Liver (tissue), 3 donors: ENCODE data around the gene CDCA3.

ENCODE experiments used
- ATF3 ChIP-seq: IDR thresholded peaks from 2 replicates; pipeline ENCODE4 v1.6.1; 2016; ENCODE audit warnings: antibody characterized with exemption
- CTCF ChIP-seq: fragments of 150-350 bp; IDR thresholded peaks from 2 replicates; pipeline ENCODE4 v1.5.1; 2017; ENCODE audit warnings: improper control_type of control experiment, low read depth, low read length; ENCODE audit not compliant: missing input control
- FOXA1 ChIP-seq: IDR thresholded peaks from 2 replicates; pipeline ENCODE4 v1.6.1; 2016; ENCODE audit warnings: antibody characterized with exemption
- JUND ChIP-seq, 2 donors: IDR thresholded peaks; 2 replicates each; pipeline ENCODE4 v1.6.1; 2016; ENCODE audit warnings: antibody characterized with exemption in 2 of 2
- ZBTB33 ChIP-seq: IDR thresholded peaks from 2 replicates; pipeline ENCODE4 v1.6.1; 2016; ENCODE audit warnings: antibody characterized with exemption
- donor health status: healthy.
- donor health status: healthy.

- TF ChIP-seq CTCF: no peak
- no peak for TF ChIP-seq FOXA1
- no peak for TF ChIP-seq ATF3
- no peak for TF ChIP-seq JUND (IDR thresholded peaks at IDR 0.05)
- no peak for TF ChIP-seq ZBTB33
Measured at GRCh38 chr12:6822426-6823135, 28.5 kb downstream of the CDCA3 start.
